ENCODE data around the gene MAN1B1. TPM values are rescaled to one million over a fixed set of nuclear protein-coding genes. Genes with fewer than 3 reads are reported as not detected.

Gene MAN1B1
- total RNA-seq, 1 experiment from 2014 or later, result 57.2 TPM

GRCh38 chr9:137082925-137083290, 3.9 kb upstream of the MAN1B1 start:
- Histone ChIP-seq H3K9me3 (ENCODE audit: control insufficient read depth, insufficient read depth, low read depth, low read length) (no peaks in the 10 kb centered on the region), H3K36me3 (ENCODE audit: control insufficient read depth, insufficient read depth, low read length) (no peaks in the 10 kb centered on the region; the same call in 1 of the 2 replicates), H3K4me3 (ENCODE audit: low read depth in 2 of 2, low read length in 2 of 2) (no peak overlapping the region), H3K27ac (ENCODE audit: low read length) (peak overlapping the region; percentile 65), H3K27me3 (ENCODE audit: control insufficient read depth, insufficient read depth, low read length) (no peaks in the 10 kb centered on the region), H3K4me1 (ENCODE audit: control insufficient read depth, insufficient read depth, low read length) (peaks cover 36% of the 10 kb centered on the region)
- ChIA-PET CTCF (interaction anchor here (0.6 kb wide), 1 partner anchor 12 kb away, joined by 3 read pairs; the partner anchor contains the start of gene SAPCD2), POLR2A (no interaction called here)
- intact Hi-C loops (cut with micrococcal nuclease; ENCODE audit: unreplicated experiment) (no loop called here), in situ Hi-C loops (cut with HindIII; ENCODE audit: low pct_unique_long_range_greater_than_20kb, low sequenced_read_pairs) (no loop called here)
- TF ChIP-seq SIN3A (IDR thresholded peaks at IDR 0.05; ENCODE audit: borderline replicate concordance, insufficient read depth, low read depth, low read length) (no peak), CTCF (IDR thresholded peaks at IDR 0.05) (no peak), POLR2AphosphoS5 (IDR thresholded peaks at IDR 0.05; ENCODE audit: low read depth, low read length) (no peak), REST (IDR thresholded peaks at IDR 0.05; ENCODE audit: insufficient read depth in 1 of 2, low read depth in 2 of 2, low read length in 1 of 2) (no peak), TCF7L2 (IDR thresholded peaks at IDR 0.05; ENCODE audit: low read depth, low read length) (no peak)
- DNase-seq (ENCODE audit: low read depth, low spot score), result no peak
- no peak for ATAC-seq
- BruUV-seq (replicated peaks), result no TSS peak

GRCh38 chr9:137083394-137084004, 3.3 kb upstream of the MAN1B1 start:
- Histone ChIP-seq H3K4me3 (ENCODE audit: low read depth in 2 of 2, low read length in 2 of 2) (no peak overlapping the region), H3K9me3 (ENCODE audit: control insufficient read depth, insufficient read depth, low read depth, low read length) (no peaks in the 10 kb centered on the region), H3K27me3 (ENCODE audit: control insufficient read depth, insufficient read depth, low read length) (no peaks in the 10 kb centered on the region), H3K36me3 (ENCODE audit: control insufficient read depth, insufficient read depth, low read length) (no peaks in the 10 kb centered on the region; the same call in 1 of the 2 replicates), H3K27ac (ENCODE audit: low read length) (peak overlapping the region; percentile 65), H3K4me1 (ENCODE audit: control insufficient read depth, insufficient read depth, low read length) (peaks cover 40% of the 10 kb centered on the region)
- ATAC-seq (peak; percentile 58), DNase-seq (ENCODE audit: low read depth, low spot score) (peak; percentile 73)
- intact Hi-C loops (cut with micrococcal nuclease; ENCODE audit: unreplicated experiment), result no loop called here
- BruUV-seq (replicated peaks), result no TSS peak
- ChIA-PET POLR2A (no interaction called here), CTCF (interaction anchor here (0.6 kb wide), 1 partner anchor 13 kb away, joined by 3 read pairs; the partner anchor contains the start of gene SAPCD2)
- TF ChIP-seq POLR2AphosphoS5 (IDR thresholded peaks at IDR 0.05; ENCODE audit: low read depth, low read length), result no peak
- peak; percentile 95 for TF ChIP-seq TCF7L2 (IDR thresholded peaks at IDR 0.05; ENCODE audit: low read depth, low read length)
- in situ Hi-C loops (cut with HindIII; ENCODE audit: low pct_unique_long_range_greater_than_20kb, low sequenced_read_pairs), result no loop called here

- Histone ChIP-seq H3K36me3 (ENCODE audit: control insufficient read depth, insufficient read depth, low read length) (no peaks in the 10 kb centered on the region; the same call in 1 of the 2 replicates), H3K27me3 (ENCODE audit: control insufficient read depth, insufficient read depth, low read length) (no peaks in the 10 kb centered on the region), H3K4me3 (ENCODE audit: low read depth in 2 of 2, low read length in 2 of 2) (no peak overlapping the region), H3K9me3 (ENCODE audit: control insufficient read depth, insufficient read depth, low read depth, low read length) (no peaks in the 10 kb centered on the region), H3K27ac (ENCODE audit: low read length) (peak overlapping the region; percentile 23; the same call in 1 of the 2 replicates), H3K4me1 (ENCODE audit: control insufficient read depth, insufficient read depth, low read length) (peaks cover 40% of the 10 kb centered on the region)
- intact Hi-C loops (cut with micrococcal nuclease; ENCODE audit: unreplicated experiment), result no loop called here
- BruUV-seq (replicated peaks), result no TSS peak
- ChIA-PET CTCF (no interaction called here), POLR2A (interaction anchor here (0.6 kb wide), 2 partner anchors 11 to 34 kb away, joined by 4 to 6 read pairs; no protein-coding TSS in a partner anchor)
- in situ Hi-C loops (cut with HindIII; ENCODE audit: low pct_unique_long_range_greater_than_20kb, low sequenced_read_pairs), result no loop called here
- DNase-seq (ENCODE audit: low read depth, low spot score) (no peak), ATAC-seq (no peak)
- TF ChIP-seq TCF7L2 (IDR thresholded peaks at IDR 0.05; ENCODE audit: low read depth, low read length) (no peak), CTCF (IDR thresholded peaks at IDR 0.05) (no peak), REST (IDR thresholded peaks at IDR 0.05; ENCODE audit: insufficient read depth in 1 of 2, low read depth in 2 of 2, low read length in 1 of 2) (no peak), SIN3A (IDR thresholded peaks at IDR 0.05; ENCODE audit: borderline replicate concordance, insufficient read depth, low read depth, low read length) (no peak), POLR2AphosphoS5 (IDR thresholded peaks at IDR 0.05; ENCODE audit: low read depth, low read length) (0 out of 2 replicates have a peak, but pooled peaks have one; percentile 29)
These were observed 2.3 kb upstream of the MAN1B1 start for GRCh38 chr9:137084526-137084925.
